DMS114 treated with DMSO at 0.1 percent for 48 hours (cell line): Measurements from ENCODE around the gene CCT5.
"Not testable (repeated sequence)": the region's sequence is repeated elsewhere in the genome, so short reads cannot be mapped to it uniquely, and the experiment has no call there.

Experiments
- DNase-seq: peaks from one replicate; lab custom pipeline; 2025; ENCODE audit not compliant: unreplicated experiment; lab: John Stamatoyannopoulos, UW

The CCT5 gene

DNA sequence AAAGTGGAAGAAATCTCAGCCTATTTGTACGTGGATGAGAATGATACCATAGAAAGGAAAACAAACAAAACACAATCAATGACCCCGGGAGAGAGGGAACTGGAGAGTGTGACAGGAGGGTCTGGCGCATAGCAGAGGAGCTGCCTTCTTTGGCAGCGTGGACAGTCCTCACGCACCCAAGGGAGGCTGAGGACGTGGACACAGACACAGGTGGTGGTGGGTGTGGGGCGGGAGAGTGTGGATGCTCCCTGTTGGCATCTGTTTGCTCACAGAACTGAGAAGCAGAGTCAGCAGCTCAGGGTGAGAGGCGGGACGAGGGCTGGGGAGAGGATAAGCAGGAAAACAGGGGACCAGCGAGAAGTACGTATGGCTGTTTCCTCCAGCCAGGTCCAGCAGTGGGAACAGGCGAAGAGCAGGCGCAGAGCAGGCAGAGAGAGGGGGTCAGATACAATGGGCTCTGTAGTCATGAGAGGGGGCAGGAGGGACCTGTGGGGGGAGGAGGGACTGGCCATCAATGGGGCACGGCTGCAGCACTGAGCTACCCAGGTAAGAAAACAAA is 47.6 kb downstream of the CCT5 start:
- no peak for DNase-seq

DNA sequence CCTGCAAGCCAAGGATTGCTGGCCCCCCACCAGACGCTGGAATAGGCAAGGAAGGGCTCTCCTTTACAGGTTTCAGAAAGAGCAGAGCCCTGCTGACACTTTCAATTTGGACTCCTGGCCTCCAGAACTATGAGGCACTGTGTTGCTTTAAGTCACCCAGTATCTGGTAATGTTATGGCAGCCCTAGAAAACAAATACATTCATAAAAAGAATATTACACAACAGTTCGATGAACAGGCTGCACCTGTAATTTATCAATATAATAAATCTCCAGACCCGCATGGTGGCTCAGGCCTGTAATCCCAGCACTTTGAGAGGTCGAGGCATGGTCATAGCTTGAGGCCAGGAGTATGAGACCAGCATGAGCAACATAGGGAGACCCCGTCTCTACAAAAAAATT is 50.2 kb downstream of the CCT5 start:
- DNase-seq: no peak

GRCh38 chr5:10301266-10301665 is 51.2 kb downstream of the CCT5 start:
- DNase-seq: no peak

DNA sequence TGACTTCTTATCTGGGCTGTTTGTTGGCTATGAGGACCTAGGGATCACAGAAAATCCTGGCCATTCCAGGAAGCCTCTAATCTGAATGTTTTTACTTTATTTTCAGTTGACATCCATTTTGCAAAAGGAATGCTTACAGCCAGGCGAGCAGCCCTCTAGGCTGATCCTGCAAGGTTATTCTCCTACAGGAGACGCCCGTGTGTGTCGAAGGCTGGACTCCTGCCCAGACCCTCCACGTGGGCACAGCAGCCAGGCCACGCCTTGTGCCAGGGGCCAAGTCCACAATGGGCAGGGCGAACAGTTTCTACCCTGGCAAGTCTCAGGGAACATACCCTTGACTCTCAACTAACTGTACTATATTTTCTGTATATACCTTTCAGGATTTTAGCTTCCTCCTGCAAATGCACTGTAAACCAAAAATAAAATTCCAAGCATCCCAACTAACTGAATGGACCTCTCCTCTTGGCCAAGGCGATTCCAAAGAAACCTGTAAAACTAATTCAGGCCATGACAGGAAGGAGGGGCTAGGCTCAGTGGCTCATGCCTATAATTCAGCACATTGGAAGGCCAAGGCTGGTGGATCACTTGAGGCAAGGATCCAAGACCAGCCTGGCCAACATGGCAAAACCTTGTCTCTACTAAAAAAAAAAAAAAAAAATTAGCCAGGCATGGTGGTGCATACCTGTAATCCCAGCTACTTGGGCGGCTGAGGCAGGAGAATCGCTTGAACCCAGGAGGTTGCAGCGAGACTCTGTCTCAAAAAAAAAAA is 51.9 kb downstream of the CCT5 start:
- DNase-seq: no peak

GRCh38 chr5:10303201-10303600 is 53.1 kb downstream of the CCT5 start:
- DNase-seq: no peak

DNA sequence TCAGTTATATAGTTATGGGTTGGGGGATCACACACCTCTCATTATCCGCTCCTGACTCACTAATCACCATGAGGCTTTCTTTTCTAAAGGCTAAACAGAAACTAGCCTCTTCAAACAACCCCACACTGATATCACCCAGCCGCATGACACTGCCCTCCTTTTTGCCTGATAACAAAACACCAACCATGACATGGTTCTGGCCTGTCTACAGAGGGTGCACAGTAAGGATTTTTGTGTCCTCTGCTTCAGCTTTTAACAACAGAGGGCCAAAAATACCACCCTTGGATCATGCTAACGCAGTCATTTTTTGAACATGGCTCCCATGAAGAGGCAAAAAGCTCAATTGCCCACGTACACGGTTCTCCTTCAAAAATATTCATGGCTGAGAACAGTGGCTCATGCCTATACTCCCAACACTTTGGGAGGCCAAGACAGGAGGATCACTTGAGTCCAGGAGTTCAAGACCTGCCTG is 53.7 kb downstream of the CCT5 start:
- DNase-seq: no peak

- DNase-seq: no peak
Measured at GRCh38 chr5:10304932-10305331, 54.9 kb downstream of the CCT5 start.

DNA sequence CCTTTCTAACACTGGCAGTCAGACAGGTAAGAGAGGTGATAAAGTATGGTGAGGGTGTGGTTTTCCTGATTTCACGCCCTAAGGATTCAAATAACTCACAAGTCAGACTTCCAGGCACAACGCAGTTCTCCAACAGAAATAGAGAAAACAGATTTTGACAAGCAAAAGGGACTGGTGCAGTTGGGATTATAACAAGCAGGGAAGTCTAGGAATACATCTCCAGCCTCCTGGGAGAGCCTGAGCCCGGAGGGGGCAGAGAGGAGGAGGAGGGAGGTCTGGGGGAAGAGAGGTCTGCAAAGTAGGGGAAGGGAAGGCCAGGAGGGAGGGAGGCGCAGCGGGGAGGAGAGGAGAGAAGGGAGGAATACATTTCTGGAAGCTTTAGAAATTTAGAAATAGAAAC is 56.0 kb downstream of the CCT5 start:
- DNase-seq: no peak

GRCh38 chr5:10306806-10307205 is 56.7 kb downstream of the CCT5 start:
- DNase-seq: no peak

DNA sequence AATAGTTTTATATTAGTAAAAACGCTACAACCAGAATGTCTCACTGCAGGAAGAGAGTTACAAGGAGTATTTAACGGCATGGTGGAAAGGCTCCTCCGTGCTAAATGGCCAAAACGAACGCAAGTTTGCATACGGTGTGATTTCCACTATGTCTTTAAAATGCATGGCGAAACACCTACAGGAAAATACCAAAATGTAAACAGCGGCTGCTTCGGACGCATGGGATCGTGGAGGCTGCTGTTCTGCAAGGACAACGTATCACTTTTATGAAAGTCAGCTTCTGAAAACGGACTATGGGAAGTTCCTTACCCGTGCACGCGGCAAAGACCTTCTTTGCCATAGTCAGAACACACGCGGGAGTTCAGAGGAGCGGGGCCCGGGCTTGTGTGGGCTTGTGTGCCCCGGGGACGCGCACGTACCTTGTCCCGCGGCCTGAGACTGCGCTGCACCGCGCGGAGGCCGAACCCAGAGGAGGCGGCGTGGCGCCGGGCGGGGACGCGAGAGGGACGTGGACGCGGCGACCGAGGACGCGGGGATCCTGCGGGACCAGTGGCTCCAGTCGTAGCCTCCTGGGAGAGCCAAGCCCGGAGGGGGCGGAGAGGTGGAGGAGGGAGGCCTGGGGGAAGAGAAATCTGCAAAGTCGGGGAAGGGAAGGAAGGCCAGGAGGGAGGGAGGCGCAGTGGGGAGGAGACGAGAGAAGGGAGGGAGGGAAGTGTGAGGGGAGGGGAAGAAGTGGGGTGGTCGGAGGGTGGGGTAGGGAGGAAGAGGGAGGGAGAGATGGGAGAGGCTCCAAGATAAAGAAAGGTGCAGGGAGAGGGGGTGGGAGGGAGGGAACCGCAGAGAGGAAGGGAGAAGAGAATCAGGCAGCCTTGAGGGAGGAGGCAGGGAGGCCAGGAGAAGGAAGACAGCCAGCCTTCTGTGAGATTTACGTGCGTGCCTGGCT is 57.4 kb downstream of the CCT5 start, which contains the start of gene CMBL:
Gene CMBL (minus strand): TSS at position 697 of the 943 bp plus-strand sequence. CDS start 17,140 bp downstream, outside the sequence.
- peak; percentile 50 for DNase-seq

DNA sequence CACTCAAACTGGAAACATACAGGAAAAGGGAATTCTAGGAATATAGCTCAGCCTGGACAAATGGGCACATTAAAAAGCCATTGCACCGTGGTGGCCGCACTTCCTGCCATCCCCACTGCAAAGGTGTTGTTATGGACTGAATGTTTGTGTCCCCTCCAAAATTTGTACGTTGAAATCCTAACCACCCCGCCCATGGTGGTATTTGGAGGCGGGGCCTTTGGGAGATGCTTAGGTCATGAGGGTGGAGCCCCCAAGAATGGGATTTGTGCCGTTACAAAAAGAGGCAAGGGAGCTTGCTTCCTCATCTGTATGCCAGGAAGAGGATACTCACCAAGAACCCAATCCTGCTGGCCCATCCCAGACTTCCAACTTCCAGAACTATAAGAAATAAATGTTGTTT is 58.8 kb downstream of the CCT5 start:
- DNase-seq: no peak

DNA sequence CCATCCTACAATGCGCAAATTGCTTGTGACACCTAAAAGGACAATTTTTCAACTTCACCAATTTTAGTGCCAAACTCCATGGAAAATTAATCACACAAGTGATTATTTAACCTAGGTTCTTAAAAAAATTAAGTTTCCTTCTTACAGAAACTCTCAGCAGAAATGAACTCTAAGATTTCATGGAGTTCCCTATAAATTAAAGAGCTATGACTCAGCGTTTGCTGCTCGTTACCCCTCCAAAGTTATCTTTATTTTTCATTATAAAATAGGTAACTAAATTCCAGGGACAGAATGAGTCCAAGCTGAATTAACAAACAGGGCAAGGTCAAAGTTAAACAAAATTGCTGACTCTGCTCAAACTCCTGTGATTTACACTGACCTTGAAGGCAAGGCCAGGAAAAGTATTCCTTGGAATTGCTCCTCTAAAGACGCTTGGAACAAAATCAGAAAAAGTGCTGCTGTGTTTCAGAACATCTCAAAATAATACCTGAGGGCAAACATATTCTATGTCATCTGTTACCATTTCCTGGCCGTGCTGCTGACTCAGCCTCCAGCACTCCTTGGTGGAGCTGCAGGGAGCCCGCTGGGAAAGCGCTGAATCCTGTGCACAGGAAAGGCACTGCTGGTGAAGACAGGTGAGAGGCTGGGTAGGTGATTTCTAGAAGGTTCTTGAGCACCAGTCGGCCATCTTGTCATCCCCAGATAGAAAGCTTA is 60.1 kb downstream of the CCT5 start:
- no peak for DNase-seq

DNA sequence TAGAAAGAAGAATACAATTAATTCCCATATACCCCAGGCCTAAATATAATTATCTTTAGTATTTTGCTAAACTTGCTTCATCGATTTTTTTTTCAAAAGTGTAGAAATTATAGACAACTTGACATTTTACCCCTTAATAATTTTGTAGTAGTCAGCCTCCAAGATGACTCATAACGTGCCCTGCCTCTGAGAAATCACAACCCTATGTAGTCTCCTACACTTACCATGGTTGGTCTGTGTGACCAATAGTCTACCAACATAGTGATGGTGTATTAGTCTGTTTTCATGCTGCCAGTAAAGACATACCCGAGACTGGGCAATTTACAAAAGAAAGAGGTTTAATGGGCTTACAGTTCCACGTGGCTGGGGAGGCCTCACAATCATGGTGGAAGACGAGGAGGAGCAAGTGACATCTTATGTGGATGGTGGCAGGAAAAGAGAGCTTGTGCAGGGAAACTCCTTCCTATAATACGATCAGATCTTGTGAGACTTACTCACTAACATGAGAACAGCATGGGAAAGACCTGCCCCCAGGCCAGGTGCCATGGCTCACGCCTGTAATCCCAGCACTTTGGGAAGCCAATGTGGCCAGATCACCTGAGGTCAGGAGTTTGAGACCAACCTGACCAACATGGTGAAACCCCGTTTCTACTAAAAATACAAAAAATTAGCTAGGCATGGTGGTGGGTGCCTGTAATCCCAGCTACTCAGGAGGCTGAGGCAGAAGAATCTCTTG is 60.9 kb downstream of the CCT5 start:
- DNase-seq: not testable (repeated sequence)

DNA sequence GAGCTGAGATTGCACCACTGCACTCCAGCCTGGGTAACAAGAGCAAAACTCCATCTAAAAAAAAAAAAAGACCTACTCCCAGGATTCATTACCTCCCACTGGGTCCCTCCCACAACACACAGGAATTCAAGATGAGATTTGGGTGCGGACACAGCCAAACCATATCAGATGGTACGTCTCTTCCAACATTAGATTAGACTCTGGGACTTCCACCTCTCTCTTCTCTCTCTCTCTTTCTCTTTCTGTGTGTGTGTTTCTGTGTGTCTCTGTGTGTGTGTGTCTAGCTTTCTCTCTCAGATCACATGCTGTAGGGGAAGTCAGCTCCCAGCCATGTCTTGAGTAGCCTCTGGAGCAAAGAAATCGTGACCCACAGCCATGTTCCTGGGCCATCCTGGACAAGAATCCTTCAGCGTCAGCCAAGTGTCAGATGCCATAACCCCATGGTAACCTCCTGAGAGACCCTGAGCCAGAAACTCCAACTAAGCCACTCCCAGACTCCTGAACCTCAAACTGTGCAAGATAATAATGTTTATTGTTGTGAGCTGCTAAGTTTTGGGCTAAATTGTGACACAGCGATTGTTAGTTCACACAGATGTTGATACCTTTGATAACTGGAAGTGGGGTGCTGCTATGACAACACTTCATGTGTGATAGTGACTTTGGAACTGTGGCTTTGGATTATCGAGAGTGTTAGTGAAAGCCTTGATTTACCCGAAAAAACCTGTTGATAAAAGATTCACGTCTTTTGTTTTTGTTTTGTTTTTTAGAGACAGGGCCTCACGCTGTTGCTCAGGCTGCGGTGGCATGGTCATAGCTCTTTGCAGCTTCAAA is 61.7 kb downstream of the CCT5 start:
- DNase-seq: no peak

- DNase-seq: no peak
Measured at GRCh38 chr5:10315201-10315600, 65.1 kb downstream of the CCT5 start.
